HEK293 (cell line): Measurements from ENCODE around the gene YIPF1.

Source experiments
- CTCF ChIA-PET: fragments of 350-600 bp; formaldehyde crosslinking; extraction: SDS; loops from one replicate; lab custom pipeline; 2021; ENCODE audit warnings: antibody characterized with exemption; lab: Yijun Ruan, JAX
- POLR2A ChIA-PET: fragments of 300-600 bp; formaldehyde crosslinking; extraction: SDS; loops from one replicate; lab custom pipeline; 2020; ENCODE audit warnings: antibody characterized with exemption, inconsistent platforms; lab: Yijun Ruan, JAX
- H3K27ac ChIP-seq: fragments of 200-500 bp; sonication (Bioruptor generic); 2 replicates; pipeline ENCODE4 v1.5.1; 2014; ENCODE audit warnings: low read depth, low read length, control low read depth, inconsistent platforms; ENCODE audit errors: extremely low read depth
- H3K36me3 ChIP-seq, 2 experiments: fragments of 200-500 bp in 1 of 2; sonication (Bioruptor generic) in 1 of 2; 1 replicate in 1 of 2; 2 replicates in 1 of 2; pipeline ENCODE4 v1.5.1; 2014 to 2017; ENCODE audit warnings: inconsistent platforms in 2 of 2, low read length in 2 of 2; ENCODE audit not compliant: control insufficient read depth in 2 of 2, insufficient read depth in 1 of 2
- H3K4me1 ChIP-seq: fragments of 200-500 bp; sonication (Bioruptor generic); 2 replicates; pipeline ENCODE4 v1.5.1; 2014; ENCODE audit warnings: mild to moderate bottlenecking, low read length, inconsistent platforms; ENCODE audit not compliant: control insufficient read depth, insufficient read depth
- H3K4me3 ChIP-seq: 2 replicates; pipeline ENCODE4 v1.5.1; 2011; ENCODE audit warnings: low read depth, mild to moderate bottlenecking, control low read depth, low read length, moderate library complexity
- H3K9me3 ChIP-seq: fragments of 200-500 bp; sonication (Bioruptor generic); 2 replicates; pipeline ENCODE4 v1.5.1; 2014; ENCODE audit warnings: low read depth, low read length, inconsistent platforms; ENCODE audit not compliant: control insufficient read depth, insufficient read depth
- GFI1B ChIP-seq: fragments of 450-650 bp; formaldehyde crosslinking; IDR thresholded peaks from 2 replicates; pipeline ENCODE4 v1.5.1; 2016; ENCODE audit warnings: missing biosample characterization, missing genetic modification characterization
- GLI2 ChIP-seq: fragments of 450-650 bp; formaldehyde crosslinking; IDR thresholded peaks from 2 replicates; pipeline ENCODE4; 2017; ENCODE audit warnings: missing biosample characterization, missing genetic modification characterization, low read depth, borderline replicate concordance
- GLIS2 ChIP-seq: fragments of 450-650 bp; formaldehyde crosslinking; IDR thresholded peaks from 2 replicates; pipeline ENCODE4 v1.5.1; 2016; ENCODE audit warnings: missing biosample characterization, missing genetic modification characterization
- HOXA7 ChIP-seq: sonication (generic); formaldehyde crosslinking; IDR thresholded peaks from 2 replicates; pipeline ENCODE4 v1.8.1; 2022; ENCODE audit warnings: missing genetic modification reagents, borderline replicate concordance
- KLF8 ChIP-seq: fragments of 450-650 bp; formaldehyde crosslinking; IDR thresholded peaks from 2 replicates; pipeline ENCODE4 v1.5.1; 2016; ENCODE audit warnings: missing biosample characterization, missing genetic modification characterization
- SALL2 ChIP-seq: fragments of 450-650 bp; formaldehyde crosslinking; IDR thresholded peaks from 2 replicates; pipeline ENCODE4 v1.5.0; 2017; ENCODE audit warnings: missing biosample characterization, mild to moderate bottlenecking, missing genetic modification characterization, borderline replicate concordance
- ZBTB20 ChIP-seq: fragments of 450-650 bp; formaldehyde crosslinking; IDR thresholded peaks from 2 replicates; pipeline ENCODE4 v1.5.1; 2016; ENCODE audit warnings: missing biosample characterization, missing genetic modification characterization
- ZNF112 ChIP-seq: fragments of 450-650 bp; formaldehyde crosslinking; IDR thresholded peaks from 2 replicates; pipeline ENCODE4 v1.5.0; 2017; ENCODE audit warnings: missing biosample characterization, missing genetic modification characterization
- ZNF133 ChIP-seq: fragments of 450-650 bp; formaldehyde crosslinking; IDR thresholded peaks from 2 replicates; pipeline ENCODE4 v1.5.1; 2016; ENCODE audit warnings: missing biosample characterization, missing genetic modification characterization
- ZNF248 ChIP-seq: fragments of 450-650 bp; formaldehyde crosslinking; IDR thresholded peaks from 2 replicates; pipeline ENCODE4 v1.5.1; 2017; ENCODE audit warnings: missing biosample characterization, missing genetic modification characterization
- ZNF311 ChIP-seq: fragments of 450-650 bp; formaldehyde crosslinking; IDR thresholded peaks from 2 replicates; pipeline ENCODE4 v1.5.1; 2017; ENCODE audit warnings: missing biosample characterization, missing genetic modification characterization, borderline replicate concordance
- ZNF426 ChIP-seq: fragments of 450-650 bp; formaldehyde crosslinking; IDR thresholded peaks from 2 replicates; pipeline ENCODE4 v1.5.1; 2017; ENCODE audit warnings: missing biosample characterization, missing genetic modification characterization, mild to moderate bottlenecking, inconsistent platforms, moderate library complexity
- ZNF48 ChIP-seq: fragments of 450-650 bp; formaldehyde crosslinking; IDR thresholded peaks from 2 replicates; pipeline ENCODE4 v1.5.1; 2016; ENCODE audit warnings: missing biosample characterization, missing genetic modification characterization
- ZNF529 ChIP-seq: fragments of 450-650 bp; formaldehyde crosslinking; IDR thresholded peaks from 2 replicates; pipeline ENCODE4 v1.5.1; 2017; ENCODE audit warnings: missing genetic modification characterization, missing biosample characterization; ENCODE audit not compliant: insufficient replicate concordance
- ZNF664 ChIP-seq: fragments of 450-650 bp; formaldehyde crosslinking; IDR thresholded peaks from 2 replicates; pipeline ENCODE4 v1.5.1; 2016; ENCODE audit warnings: missing biosample characterization, missing genetic modification characterization
- ZNF792 ChIP-seq: fragments of 450-650 bp; formaldehyde crosslinking; IDR thresholded peaks from 2 replicates; pipeline ENCODE4 v1.5.1; 2016; ENCODE audit warnings: missing biosample characterization, missing genetic modification characterization
- TF ChIP-seq, protein P1 (sequence below): IDR thresholded peaks from 2 replicates; pipeline ENCODE4 v1.6.1; 2011; ENCODE audit warnings: mild to moderate bottlenecking, low read depth, low read length, borderline replicate concordance
- TF ChIP-seq, protein P2 (sequence below): fragments of 450-650 bp; formaldehyde crosslinking; IDR thresholded peaks from 2 replicates; pipeline ENCODE4 v1.5.1; 2017; ENCODE audit warnings: missing biosample characterization, missing genetic modification characterization
- TF ChIP-seq, protein P3 (sequence below): fragments of 450-650 bp; formaldehyde crosslinking; IDR thresholded peaks from 2 replicates; pipeline ENCODE4 v1.5.1; 2016; ENCODE audit warnings: missing biosample characterization, missing genetic modification characterization, low read depth
- TF ChIP-seq, protein P4 (sequence below): fragments of 450-650 bp; formaldehyde crosslinking; conservative IDR thresholded peaks from 2 replicates; pipeline ENCODE4 v1.5.1; 2016; ENCODE audit warnings: low read depth, missing biosample characterization, missing genetic modification characterization
- TF ChIP-seq, protein P5 (sequence below): fragments of 450-650 bp; formaldehyde crosslinking; IDR thresholded peaks from 2 replicates; pipeline ENCODE4 v1.5.1; 2017; ENCODE audit warnings: missing biosample characterization, missing genetic modification characterization

Gene YIPF1

GRCh38 chr1:53869454-53870117, 20.0 kb downstream of the YIPF1 start (continued):
- no peak for TF ChIP-seq ZNF311 (tag by site-specific recombination)

DNA sequence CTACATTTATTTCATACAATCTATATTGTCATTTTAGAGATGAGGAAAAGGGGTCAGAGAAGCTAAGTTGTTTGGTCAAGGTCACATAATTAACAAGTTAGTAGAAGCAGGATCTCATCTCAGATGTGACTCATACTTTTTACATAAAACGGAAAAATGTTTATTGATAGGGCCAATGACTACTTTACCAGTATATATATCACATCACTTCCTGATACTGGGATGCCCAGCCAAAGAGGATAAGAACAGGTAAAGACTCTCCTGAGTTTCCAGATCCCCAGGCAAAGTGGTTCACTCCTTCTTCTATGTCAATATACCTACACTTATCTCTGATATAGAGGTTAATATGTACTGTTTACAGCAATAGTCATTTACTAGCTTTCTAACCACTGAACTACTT, 21.0 kb downstream of the YIPF1 start:
- Histone ChIP-seq H3K36me3 (peaks cover 11 to 62% of the 10 kb centered on the region in 2 experiments; a peak in 2 of 3 replicates), H3K9me3 (no peaks in the 10 kb centered on the region), H3K4me1 (no peaks in the 10 kb centered on the region), H3K27ac (no peak overlapping the region), H3K4me3 (no peak overlapping the region)
- ChIA-PET CTCF (interaction anchor here (0.5 to 6.2 kb wide), 7 partner anchors 8 to 350 kb away, joined by 3 to 58 read pairs (median 6); no protein-coding TSS in a partner anchor), POLR2A (no interaction called here)
- TF ChIP-seq ZNF248 (tag by site-specific recombination) (no peak), ZNF664 (tag by site-specific recombination) (no peak), GLIS2 (no peak)

DNA sequence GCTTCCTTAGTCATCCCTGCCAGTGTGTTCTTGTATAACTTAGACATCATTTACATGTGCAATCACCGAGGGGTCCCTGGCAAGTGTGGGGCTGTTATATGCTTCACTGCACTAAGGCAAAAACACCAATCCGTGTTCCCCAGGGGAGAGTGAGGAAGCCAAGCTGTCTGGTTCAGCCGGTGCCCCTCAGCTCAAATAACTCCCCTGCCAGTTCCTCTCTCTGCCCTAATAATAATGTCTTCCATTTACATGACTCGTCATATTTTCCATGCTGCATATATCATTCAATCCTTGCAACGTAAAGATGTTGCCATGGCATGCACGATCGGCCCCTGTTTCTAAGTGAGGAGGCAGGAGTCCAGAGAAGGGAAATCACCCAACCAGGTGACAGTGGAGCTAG, 27.1 kb downstream of the YIPF1 start:
- ChIA-PET POLR2A (no interaction called here), CTCF (interaction anchor here (2.2 to 4.9 kb wide), 4 partner anchors 16 to 186 kb away, joined by 7 to 58 read pairs (median 31); no protein-coding TSS in a partner anchor)
- TF ChIP-seq ZNF48 (tag by site-specific recombination) = no peak
- TF ChIP-seq, protein P1, sequence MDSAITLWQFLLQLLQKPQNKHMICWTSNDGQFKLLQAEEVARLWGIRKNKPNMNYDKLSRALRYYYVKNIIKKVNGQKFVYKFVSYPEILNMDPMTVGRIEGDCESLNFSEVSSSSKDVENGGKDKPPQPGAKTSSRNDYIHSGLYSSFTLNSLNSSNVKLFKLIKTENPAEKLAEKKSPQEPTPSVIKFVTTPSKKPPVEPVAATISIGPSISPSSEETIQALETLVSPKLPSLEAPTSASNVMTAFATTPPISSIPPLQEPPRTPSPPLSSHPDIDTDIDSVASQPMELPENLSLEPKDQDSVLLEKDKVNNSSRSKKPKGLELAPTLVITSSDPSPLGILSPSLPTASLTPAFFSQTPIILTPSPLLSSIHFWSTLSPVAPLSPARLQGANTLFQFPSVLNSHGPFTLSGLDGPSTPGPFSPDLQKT = no peak
- TF ChIP-seq ZBTB20 (tag by site-specific recombination) = no peak
- no peak for TF ChIP-seq ZNF792
- TF ChIP-seq HOXA7 (CRISPR knock-in tag) = no peak
- TF ChIP-seq, protein P2, sequence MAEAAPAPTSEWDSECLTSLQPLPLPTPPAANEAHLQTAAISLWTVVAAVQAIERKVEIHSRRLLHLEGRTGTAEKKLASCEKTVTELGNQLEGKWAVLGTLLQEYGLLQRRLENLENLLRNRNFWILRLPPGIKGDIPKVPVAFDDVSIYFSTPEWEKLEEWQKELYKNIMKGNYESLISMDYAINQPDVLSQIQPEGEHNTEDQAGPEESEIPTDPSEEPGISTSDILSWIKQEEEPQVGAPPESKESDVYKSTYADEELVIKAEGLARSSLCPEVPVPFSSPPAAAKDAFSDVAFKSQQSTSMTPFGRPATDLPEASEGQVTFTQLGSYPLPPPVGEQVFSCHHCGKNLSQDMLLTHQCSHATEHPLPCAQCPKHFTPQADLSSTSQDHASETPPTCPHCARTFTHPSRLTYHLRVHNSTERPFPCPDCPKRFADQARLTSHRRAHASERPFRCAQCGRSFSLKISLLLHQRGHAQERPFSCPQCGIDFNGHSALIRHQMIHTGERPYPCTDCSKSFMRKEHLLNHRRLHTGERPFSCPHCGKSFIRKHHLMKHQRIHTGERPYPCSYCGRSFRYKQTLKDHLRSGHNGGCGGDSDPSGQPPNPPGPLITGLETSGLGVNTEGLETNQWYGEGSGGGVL (tag by site-specific recombination) = no peak
- no peak for TF ChIP-seq ZNF426 (tag by site-specific recombination)
- TF ChIP-seq KLF8 (tag by site-specific recombination) = no peak
- TF ChIP-seq ZNF112 (tag by site-specific recombination) = no peak
- TF ChIP-seq, protein P3, sequence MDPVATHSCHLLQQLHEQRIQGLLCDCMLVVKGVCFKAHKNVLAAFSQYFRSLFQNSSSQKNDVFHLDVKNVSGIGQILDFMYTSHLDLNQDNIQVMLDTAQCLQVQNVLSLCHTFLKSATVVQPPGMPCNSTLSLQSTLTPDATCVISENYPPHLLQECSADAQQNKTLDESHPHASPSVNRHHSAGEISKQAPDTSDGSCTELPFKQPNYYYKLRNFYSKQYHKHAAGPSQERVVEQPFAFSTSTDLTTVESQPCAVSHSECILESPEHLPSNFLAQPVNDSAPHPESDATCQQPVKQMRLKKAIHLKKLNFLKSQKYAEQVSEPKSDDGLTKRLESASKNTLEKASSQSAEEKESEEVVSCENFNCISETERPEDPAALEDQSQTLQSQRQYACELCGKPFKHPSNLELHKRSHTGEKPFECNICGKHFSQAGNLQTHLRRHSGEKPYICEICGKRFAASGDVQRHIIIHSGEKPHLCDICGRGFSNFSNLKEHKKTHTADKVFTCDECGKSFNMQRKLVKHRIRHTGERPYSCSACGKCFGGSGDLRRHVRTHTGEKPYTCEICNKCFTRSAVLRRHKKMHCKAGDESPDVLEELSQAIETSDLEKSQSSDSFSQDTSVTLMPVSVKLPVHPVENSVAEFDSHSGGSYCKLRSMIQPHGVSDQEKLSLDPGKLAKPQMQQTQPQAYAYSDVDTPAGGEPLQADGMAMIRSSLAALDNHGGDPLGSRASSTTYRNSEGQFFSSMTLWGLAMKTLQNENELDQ (tag by site-specific recombination) = no peak
- no peak for TF ChIP-seq GFI1B (tag by site-specific recombination)
- TF ChIP-seq GLI2 (tag by site-specific recombination) = no peak
- TF ChIP-seq ZNF133 (tag by site-specific recombination) = no peak
- no peak for TF ChIP-seq ZNF529
- TF ChIP-seq, protein P4, sequence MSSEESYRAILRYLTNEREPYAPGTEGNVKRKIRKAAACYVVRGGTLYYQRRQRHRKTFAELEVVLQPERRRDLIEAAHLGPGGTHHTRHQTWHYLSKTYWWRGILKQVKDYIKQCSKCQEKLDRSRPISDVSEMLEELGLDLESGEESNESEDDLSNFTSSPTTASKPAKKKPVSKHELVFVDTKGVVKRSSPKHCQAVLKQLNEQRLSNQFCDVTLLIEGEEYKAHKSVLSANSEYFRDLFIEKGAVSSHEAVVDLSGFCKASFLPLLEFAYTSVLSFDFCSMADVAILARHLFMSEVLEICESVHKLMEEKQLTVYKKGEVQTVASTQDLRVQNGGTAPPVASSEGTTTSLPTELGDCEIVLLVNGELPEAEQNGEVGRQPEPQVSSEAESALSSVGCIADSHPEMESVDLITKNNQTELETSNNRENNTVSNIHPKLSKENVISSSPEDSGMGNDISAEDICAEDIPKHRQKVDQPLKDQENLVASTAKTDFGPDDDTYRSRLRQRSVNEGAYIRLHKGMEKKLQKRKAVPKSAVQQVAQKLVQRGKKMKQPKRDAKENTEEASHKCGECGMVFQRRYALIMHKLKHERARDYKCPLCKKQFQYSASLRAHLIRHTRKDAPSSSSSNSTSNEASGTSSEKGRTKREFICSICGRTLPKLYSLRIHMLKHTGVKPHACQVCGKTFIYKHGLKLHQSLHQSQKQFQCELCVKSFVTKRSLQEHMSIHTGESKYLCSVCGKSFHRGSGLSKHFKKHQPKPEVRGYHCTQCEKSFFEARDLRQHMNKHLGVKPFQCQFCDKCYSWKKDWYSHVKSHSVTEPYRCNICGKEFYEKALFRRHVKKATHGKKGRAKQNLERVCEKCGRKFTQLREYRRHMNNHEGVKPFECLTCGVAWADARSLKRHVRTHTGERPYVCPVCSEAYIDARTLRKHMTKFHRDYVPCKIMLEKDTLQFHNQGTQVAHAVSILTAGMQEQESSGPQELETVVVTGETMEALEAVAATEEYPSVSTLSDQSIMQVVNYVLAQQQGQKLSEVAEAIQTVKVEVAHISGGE (tag by site-specific recombination) = no peak
- TF ChIP-seq SALL2 (tag by site-specific recombination) = no peak
- TF ChIP-seq, protein P5, sequence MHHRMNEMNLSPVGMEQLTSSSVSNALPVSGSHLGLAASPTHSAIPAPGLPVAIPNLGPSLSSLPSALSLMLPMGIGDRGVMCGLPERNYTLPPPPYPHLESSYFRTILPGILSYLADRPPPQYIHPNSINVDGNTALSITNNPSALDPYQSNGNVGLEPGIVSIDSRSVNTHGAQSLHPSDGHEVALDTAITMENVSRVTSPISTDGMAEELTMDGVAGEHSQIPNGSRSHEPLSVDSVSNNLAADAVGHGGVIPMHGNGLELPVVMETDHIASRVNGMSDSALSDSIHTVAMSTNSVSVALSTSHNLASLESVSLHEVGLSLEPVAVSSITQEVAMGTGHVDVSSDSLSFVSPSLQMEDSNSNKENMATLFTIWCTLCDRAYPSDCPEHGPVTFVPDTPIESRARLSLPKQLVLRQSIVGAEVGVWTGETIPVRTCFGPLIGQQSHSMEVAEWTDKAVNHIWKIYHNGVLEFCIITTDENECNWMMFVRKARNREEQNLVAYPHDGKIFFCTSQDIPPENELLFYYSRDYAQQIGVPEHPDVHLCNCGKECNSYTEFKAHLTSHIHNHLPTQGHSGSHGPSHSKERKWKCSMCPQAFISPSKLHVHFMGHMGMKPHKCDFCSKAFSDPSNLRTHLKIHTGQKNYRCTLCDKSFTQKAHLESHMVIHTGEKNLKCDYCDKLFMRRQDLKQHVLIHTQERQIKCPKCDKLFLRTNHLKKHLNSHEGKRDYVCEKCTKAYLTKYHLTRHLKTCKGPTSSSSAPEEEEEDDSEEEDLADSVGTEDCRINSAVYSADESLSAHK = no peak

More for the DNA sequence above, 27.1 kb downstream of the YIPF1 start:
- Histone ChIP-seq H3K27ac (no peak overlapping the region), H3K4me1 (no peaks in the 10 kb centered on the region), H3K36me3 (peaks cover 0 to 45% of the 10 kb centered on the region in 2 experiments; a peak in 1 of 3 replicates), H3K4me3 (no peak overlapping the region), H3K9me3 (no peaks in the 10 kb centered on the region)
